Measurements from ENCODE around the gene FAM120B.

FAM120B gene

DNA sequence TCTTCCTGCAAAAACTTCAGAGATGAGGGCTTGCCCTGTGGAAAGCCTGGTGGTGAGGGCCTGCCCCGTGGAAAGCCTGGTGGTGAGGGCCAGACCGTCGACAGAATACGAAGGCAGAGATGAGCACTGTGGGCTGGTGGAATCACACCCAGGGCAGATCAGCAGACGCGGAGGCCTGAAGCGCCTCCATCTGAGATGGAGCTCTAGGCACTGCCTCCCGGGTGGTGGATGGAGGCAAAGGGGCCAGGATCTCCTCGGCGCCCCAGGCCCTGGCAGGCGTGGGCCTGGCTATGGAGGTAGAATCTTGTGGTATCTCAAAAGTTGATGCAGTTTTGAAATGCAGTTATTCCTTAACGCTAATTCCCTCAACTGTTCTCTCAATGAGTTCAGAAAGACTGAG, 141.8 kb downstream of the FAM120B start:
- DNase-seq: no peak

DNA sequence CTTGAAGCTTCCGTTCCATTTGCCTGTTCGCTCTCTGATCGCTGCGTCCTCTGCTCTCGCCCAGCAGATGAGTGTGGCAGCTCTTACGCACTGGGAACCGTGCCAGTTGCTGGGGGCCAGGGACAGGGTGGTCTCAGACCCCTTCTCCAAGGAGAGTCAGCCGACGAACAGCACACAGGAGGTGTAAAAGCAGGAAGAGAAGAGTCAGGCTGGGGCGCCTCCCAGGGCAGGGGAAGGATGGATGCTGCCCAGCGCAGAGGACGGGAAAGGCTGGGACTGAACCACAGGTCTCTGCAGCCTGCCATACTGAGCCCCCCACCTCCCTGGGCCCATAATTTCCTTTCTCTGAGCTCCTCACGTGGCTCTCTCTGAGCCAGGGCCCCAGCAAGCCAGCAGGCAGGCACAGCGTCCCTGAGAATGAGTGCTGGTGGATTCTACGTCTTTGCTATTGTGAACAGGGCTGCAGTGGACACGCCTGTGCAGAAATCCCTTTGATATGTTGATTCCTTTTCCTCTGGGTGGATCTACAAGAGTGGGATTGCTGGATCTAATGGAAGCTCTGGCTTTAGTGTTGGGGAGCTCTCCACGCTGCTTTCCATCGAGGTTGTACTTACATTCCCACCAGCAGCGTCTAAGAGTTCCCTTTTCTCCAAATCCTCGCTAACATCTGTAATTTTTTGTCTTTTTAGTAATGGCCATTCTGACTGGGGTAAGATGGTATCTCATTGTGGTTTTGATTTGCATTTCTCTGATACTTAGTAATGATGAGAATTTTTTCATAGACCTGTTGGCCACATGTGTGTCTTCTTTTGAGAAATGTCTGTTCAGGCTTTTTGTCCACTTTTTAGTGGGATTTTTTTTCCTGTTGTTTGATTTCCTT, 142.4 kb downstream of the FAM120B start:
- DNase-seq: no peak

DNA sequence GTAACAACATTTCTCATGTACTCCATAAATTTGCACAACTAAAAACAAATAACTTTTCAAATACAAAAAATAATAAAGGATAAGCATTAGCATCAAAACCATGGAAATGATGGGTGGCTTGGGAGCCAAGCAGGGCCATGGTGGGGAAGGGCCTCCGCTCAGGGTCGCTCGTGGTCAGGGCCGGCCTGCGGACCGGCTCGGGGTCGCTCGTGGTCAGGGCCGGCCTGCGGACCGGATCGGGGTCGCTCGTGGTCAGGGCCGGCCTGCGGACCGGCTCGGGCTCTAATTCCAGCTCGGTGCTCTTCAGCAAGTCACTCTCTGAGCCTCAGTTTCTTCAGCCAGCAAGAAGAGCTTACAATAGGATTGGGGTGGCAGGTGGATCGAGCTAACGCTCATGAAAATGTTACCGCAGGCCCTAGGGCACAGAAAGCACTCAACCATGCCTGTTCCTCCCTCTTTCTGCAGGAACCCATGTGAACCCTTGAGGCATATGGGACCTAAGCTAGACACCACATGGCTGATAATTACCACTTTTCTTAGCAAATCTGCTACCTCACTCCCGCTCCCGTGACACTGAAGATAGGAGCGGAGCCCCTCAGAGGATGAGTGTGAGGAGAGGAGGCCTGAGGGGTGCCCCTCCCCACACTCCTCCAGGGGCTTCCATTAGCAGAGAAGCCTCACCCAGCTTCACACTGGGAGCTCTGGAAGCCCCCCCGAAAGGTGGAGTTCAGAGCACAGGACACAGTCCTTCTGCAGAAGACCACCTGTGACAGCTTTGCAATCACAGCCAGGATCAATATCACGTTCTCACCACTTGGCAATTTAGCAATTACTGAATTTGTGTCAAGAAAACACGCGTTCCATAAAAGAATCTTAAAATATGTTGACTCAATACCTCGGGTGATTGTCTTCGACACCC, 143.5 kb downstream of the FAM120B start:
- no peak for DNase-seq

DNA sequence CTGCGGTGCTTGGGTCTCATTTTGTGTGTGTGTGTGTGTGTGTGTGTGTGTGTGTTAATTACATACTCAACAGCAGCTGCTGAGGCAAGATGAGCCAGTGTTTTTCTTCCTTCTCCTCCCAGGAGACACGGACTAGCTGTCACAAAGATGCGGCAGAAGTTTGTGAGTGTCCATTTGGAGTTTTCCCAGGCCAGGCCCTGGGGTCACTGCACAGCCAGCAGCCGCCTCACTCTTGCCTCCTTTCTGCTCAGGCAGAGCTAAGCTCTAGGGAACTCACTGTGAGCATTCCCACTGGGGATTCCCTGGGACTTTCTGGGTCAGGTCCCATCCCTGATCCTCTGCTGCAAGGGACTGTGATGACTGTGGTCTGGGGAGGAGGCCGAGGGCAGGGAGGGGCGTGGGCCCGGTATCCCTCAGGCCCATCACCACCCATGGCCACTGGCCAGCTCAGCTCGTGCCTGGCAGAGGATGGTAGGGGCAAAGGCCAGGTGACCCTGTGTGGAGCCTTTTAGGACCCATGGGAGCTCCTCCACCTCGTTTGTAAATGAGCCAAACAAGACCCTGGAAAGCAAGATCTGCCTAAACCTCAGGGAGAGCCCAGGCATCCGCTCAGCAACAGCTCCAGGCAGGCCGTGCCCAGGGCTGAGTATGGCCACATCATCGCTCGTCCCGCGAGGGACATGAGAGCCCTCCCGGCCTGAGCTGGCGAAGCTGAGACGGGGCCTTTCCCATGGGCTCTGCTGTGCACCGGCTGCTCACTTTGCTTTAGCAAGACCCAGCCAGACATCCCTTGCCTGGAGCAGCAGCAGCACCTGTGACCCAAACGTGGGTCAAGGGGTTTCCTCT, 144.6 kb downstream of the FAM120B start:
- DNase-seq: no peak

DNA sequence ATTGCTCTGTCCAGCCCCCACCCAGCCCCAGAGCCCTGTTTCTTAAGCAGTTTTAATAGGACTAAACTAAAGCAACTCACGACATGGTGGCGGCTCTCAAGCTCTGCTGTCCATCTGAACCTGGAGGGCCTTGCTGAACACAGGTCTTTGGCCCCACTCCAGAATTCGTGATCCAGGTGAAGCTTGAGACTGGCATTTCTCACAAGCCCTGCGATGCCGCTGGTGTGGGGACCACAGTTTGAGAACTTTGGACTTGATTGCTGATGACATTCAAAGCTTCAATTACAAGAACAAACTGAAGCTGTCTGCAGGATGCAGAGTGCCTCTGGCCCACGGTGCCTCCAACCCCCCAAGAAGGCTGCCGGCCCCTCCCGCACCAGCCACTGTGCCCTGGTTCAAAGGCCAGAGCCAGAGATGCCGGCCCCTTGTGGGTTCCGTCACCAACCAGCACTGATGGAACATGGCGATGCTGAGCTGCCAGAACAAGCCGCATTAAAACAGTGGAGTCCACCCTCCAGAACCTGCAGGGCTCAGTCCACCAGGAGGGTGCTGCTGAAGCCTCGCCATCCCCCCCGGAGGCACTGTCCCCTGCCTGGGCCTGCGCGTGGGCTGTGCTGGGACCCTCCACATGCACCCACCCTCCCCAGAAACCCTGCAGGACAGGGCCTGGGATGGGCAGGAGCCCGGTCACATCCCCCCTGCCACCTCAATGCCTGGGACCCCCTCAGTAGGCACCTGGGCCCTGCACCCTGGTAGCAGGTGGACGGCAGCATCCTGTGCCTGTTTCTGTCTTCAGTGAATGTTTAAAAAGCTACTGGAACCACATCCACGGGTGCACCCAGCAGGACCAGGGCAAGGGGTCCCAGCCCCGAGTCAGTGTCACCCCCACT, 145.4 kb downstream of the FAM120B start:
- DNase-seq: no peak

DNA sequence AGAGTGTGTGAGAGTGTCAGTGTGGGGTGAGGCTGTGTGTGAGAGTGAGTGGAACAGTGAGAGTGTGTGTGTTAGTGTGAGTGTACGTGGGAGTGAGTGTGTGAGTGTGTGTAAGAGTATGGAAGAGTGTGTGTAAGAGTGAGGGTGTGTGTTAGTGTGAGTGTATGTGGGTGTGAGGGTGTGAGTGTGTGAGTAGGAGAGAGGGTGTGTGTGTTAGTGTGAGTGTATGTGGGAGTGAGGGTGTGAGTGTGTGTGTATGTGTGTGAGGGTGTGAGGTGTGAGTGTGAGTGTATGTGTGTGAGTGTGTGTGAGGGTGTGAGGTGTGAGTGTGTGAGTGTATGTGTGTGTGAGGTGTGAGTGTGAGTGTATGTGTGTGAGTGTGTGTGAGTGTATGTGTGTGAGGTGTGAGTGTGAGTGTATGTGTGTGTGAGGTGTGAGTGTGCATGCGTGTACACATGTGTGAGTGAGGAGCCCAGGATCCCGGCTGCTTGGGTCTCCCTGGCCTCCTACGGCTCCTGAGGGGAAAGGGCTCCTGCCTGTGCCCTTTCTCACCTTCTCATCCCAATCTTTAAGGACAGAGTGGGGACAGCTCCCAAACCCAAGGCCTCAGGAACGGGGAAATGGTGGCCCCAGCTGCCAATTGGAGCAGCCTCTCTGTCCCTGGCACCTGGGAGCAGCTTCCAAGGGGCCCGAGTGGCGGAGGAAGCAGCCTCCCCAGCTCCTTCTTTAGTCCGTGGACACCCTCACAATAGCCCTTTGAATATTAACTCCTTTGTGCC, 146.4 kb downstream of the FAM120B start:
- no peak for DNase-seq

DNA sequence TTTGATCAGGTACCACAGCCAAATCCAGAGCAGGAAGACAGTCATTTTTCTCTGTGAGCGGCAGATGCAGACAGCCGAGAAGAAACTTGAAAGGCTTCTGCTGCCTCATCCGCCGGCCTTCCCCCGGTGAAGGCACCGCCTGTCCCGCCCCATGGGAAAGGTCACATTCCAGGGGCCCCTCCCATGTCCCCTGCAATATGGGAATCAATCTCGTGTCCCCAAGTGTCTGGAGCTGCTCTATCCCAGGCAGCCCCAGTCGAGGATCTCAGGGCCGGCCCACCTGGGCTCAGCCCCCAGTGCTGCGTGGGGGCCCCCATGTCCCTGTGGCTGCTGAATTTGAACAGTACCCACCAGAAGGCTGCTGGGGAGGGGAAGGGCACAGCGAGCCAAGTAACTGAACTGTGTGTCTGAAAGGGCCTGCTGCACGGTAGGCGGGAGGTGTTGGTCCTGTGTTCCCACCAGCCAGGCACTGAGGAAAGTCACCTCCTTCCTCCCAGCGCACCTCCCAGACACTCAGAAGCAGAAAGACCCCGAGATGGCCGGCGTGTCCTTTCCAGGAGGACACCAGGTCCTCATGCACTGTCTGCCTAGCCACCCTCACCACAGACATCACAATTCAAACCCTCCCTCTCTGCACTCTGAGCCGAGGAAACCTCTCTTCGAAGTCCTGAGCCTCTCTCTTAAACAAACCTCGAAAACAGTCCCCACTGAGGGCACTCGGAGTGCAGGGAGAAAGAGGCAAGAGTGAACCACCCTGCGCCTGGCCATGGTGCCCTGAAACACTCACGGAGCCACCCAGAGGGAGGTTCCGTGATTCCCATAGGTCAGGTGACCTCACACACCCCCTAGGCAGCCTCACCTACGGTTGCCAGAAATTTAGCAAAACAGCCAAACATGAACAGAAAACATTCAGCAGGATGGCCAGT, 147.3 kb downstream of the FAM120B start:
- no peak for DNase-seq

DNA sequence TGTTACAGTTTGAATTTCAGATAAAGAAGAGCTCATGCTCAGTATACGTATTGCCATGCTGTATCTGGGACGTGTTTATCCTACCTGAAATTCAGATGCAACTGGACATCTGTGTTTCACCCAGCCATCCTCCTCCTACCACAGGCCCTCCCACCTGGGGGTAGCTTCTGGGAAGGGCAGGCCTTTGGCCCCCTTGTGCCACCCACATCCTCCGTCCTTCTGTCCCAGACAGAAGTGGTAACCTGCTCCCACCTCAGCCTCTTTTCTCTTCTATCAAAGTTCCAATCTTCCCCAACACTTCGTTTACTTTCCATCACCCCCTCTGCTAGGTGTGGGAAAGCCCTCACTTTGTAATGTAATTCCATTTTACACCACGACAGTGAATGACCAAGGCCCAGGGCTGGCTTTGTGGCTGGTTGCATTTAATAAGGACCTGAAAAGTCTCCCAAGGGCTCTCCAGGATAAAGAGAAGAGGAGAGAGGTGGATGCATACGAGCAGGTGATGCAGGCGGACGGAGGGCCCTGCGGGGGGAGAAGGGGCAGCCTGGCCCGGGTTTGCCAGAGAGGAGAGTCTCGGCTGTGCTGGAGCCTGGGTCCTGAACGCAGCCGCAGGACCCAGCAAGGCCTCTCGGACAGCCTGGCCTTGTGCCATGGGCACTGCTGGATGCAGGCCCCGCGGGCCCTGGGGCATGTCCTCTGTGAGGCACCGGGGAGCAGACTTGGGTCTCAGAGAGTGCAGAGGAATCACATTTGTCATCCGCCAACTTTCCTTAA, 148.1 kb downstream of the FAM120B start:
- no peak for DNase-seq

DNA sequence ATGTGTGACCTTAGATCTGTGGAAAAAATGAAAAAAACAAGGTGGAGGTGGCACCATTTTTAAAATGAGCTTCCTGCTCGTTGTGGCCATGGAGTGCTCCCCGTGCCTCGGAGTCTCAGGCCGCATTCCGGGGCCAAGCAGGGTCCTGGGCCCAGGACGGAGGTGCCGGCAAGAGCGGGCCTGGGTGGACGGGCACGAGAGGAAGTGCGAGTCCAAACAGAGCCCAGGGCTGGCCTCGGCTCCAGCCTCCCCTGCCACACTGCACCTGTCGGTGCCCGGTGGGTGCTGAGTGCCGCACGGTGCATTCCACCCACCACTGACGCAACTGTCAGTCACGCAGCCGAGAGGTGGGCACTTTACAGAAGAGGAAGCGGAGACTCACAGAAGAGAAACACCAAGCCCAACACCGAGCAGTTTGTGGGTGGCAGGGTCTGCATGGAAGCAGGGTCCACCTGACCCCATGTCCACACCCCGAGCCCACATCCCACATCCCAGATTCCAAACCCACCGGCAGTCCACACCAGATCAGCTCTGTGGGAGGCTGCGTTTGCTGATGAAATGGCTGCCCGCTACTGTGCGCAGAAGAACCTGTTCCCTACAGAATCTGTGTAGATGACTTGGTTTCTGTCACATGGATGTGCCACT, 148.9 kb downstream of the FAM120B start:
- DNase-seq: no peak

DNA sequence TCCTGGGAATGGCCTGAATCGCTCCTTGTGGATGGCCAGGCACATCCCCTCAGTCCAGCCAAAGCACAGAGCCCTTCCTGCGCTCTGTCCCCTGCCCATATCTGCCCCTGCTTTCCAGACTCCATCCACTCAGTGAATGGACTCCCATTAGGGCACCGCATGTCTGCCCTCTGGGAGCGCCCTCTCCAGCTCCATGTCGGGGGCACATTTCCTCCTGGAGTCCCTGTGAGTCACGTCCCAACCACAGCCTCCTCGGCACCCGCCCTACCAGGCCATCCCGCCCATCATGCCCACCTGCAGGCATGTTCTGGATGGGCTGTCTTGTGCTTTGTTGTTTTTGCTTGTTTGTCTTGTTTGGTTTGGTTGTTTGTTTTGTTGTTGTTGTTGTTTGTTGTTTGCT, 149.8 kb downstream of the FAM120B start:
- no peak for DNase-seq

Measured in activated CD4-positive, CD25-positive, alpha-beta regulatory T cell (primary cell).